ENCODE results near the gene LHX8.

LHX8 gene

GRCh38 chr1:75124510-75124909, 9.7 kb upstream of the LHX8 start:
- H3K27me3 ChIP-seq (ENCODE audit: control insufficient read depth in 1 of 2, insufficient read depth in 2 of 2, low read length in 2 of 2): peaks cover 33 to 49% of the 10 kb centered on the region in 2 donors
- H3K9me3 ChIP-seq (ENCODE audit: control insufficient read depth in 1 of 2, low read length in 2 of 2): no peaks in the 10 kb centered on the region
- H3K9ac ChIP-seq (ENCODE audit: low read depth in 1 of 2, low read length in 2 of 2): no peak overlapping the region
- no peaks in the 10 kb centered on the region for H3K36me3 ChIP-seq (ENCODE audit: control insufficient read depth in 1 of 2, insufficient read depth in 2 of 2, low read length in 2 of 2)
- H3K4me3 ChIP-seq (ENCODE audit: low read depth in 1 of 2, low read length in 2 of 2): no peak overlapping the region
- H3K27ac ChIP-seq (ENCODE audit: low read depth, low read length): no peak overlapping the region
- no peaks in the 10 kb centered on the region for H3K4me1 ChIP-seq (ENCODE audit: control insufficient read depth in 1 of 2, insufficient read depth in 2 of 2, low read length in 2 of 2)

GRCh38 chr1:75125161-75125726, 8.9 kb upstream of the LHX8 start:
- H3K4me3 ChIP-seq (ENCODE audit: low read depth in 1 of 2, low read length in 2 of 2): no peak overlapping the region
- no peaks in the 10 kb centered on the region for H3K36me3 ChIP-seq (ENCODE audit: control insufficient read depth in 1 of 2, insufficient read depth in 2 of 2, low read length in 2 of 2)
- no peaks in the 10 kb centered on the region for H3K4me1 ChIP-seq (ENCODE audit: control insufficient read depth in 1 of 2, insufficient read depth in 2 of 2, low read length in 2 of 2)
- H3K9ac ChIP-seq (ENCODE audit: low read depth in 1 of 2, low read length in 2 of 2): no peak overlapping the region
- peaks cover 40 to 56% of the 10 kb centered on the region in 2 donors for H3K27me3 ChIP-seq (ENCODE audit: control insufficient read depth in 1 of 2, insufficient read depth in 2 of 2, low read length in 2 of 2)
- no peak overlapping the region for H3K27ac ChIP-seq (ENCODE audit: low read depth, low read length)
- H3K9me3 ChIP-seq (ENCODE audit: control insufficient read depth in 1 of 2, low read length in 2 of 2): no peaks in the 10 kb centered on the region

GRCh38 chr1:75126611-75127101, 7.5 kb upstream of the LHX8 start:
- no peaks in the 10 kb centered on the region for H3K36me3 ChIP-seq (ENCODE audit: control insufficient read depth in 1 of 2, insufficient read depth in 2 of 2, low read length in 2 of 2)
- no peak overlapping the region for H3K9ac ChIP-seq (ENCODE audit: low read depth in 1 of 2, low read length in 2 of 2)
- no peak overlapping the region for H3K27ac ChIP-seq (ENCODE audit: low read depth, low read length)
- H3K27me3 ChIP-seq (ENCODE audit: control insufficient read depth in 1 of 2, insufficient read depth in 2 of 2, low read length in 2 of 2): peaks cover 54 to 70% of the 10 kb centered on the region in 2 donors
- no peaks in the 10 kb centered on the region for H3K9me3 ChIP-seq (ENCODE audit: control insufficient read depth in 1 of 2, low read length in 2 of 2)
- no peaks in the 10 kb centered on the region for H3K4me1 ChIP-seq (ENCODE audit: control insufficient read depth in 1 of 2, insufficient read depth in 2 of 2, low read length in 2 of 2)
- no peak overlapping the region for H3K4me3 ChIP-seq (ENCODE audit: low read depth in 1 of 2, low read length in 2 of 2)

- Histone ChIP-seq H3K36me3 (ENCODE audit: control insufficient read depth in 1 of 2, insufficient read depth in 2 of 2, low read length in 2 of 2) (no peaks in the 10 kb centered on the region), H3K9ac (ENCODE audit: low read depth in 1 of 2, low read length in 2 of 2) (no peak overlapping the region), H3K9me3 (ENCODE audit: control insufficient read depth in 1 of 2, low read length in 2 of 2) (no peaks in the 10 kb centered on the region), H3K4me3 (ENCODE audit: low read depth in 1 of 2, low read length in 2 of 2) (no peak overlapping the region), H3K27ac (ENCODE audit: low read depth, low read length) (no peak overlapping the region), H3K27me3 (ENCODE audit: control insufficient read depth in 1 of 2, insufficient read depth in 2 of 2, low read length in 2 of 2) (peaks cover 69 to 85% of the 10 kb centered on the region in 2 donors), H3K4me1 (ENCODE audit: control insufficient read depth in 1 of 2, insufficient read depth in 2 of 2, low read length in 2 of 2) (no peaks in the 10 kb centered on the region)
These were observed 6.1 kb upstream of the LHX8 start for GRCh38 chr1:75127916-75128717.

- Histone ChIP-seq H3K9ac (ENCODE audit: low read depth in 1 of 2, low read length in 2 of 2) (no peak overlapping the region), H3K4me1 (ENCODE audit: control insufficient read depth in 1 of 2, insufficient read depth in 2 of 2, low read length in 2 of 2) (no peaks in the 10 kb centered on the region), H3K9me3 (ENCODE audit: control insufficient read depth in 1 of 2, low read length in 2 of 2) (no peaks in the 10 kb centered on the region), H3K27ac (ENCODE audit: low read depth, low read length) (no peak overlapping the region), H3K4me3 (ENCODE audit: low read depth in 1 of 2, low read length in 2 of 2) (no peak overlapping the region), H3K36me3 (ENCODE audit: control insufficient read depth in 1 of 2, insufficient read depth in 2 of 2, low read length in 2 of 2) (no peaks in the 10 kb centered on the region), H3K27me3 (ENCODE audit: control insufficient read depth in 1 of 2, insufficient read depth in 2 of 2, low read length in 2 of 2) (peaks cover 76 to 98% of the 10 kb centered on the region in 2 donors)
These were observed 4.6 kb upstream of the LHX8 start for GRCh38 chr1:75129660-75129982.

- no peaks in the 10 kb centered on the region for H3K9me3 ChIP-seq (ENCODE audit: control insufficient read depth in 1 of 2, low read length in 2 of 2)
- no peaks in the 10 kb centered on the region for H3K4me1 ChIP-seq (ENCODE audit: control insufficient read depth in 1 of 2, insufficient read depth in 2 of 2, low read length in 2 of 2)
- peaks cover 76 to 98% of the 10 kb centered on the region in 2 donors for H3K27me3 ChIP-seq (ENCODE audit: control insufficient read depth in 1 of 2, insufficient read depth in 2 of 2, low read length in 2 of 2)
- no peaks in the 10 kb centered on the region for H3K36me3 ChIP-seq (ENCODE audit: control insufficient read depth in 1 of 2, insufficient read depth in 2 of 2, low read length in 2 of 2)
- no peak overlapping the region for H3K4me3 ChIP-seq (ENCODE audit: low read depth in 1 of 2, low read length in 2 of 2)
- H3K9ac ChIP-seq (ENCODE audit: low read depth in 1 of 2, low read length in 2 of 2): no peak overlapping the region
- H3K27ac ChIP-seq (ENCODE audit: low read depth, low read length): no peak overlapping the region
These were observed 4.0 kb upstream of the LHX8 start for GRCh38 chr1:75129983-75130789.

- H3K27me3 ChIP-seq (ENCODE audit: control insufficient read depth in 1 of 2, insufficient read depth in 2 of 2, low read length in 2 of 2): peaks cover 82 to 100% of the 10 kb centered on the region in 2 donors
These were observed 3.2 kb upstream of the LHX8 start for GRCh38 chr1:75130865-75131564.

GRCh38 chr1:75131565-75132241, 2.5 kb upstream of the LHX8 start:
- Histone ChIP-seq H3K9ac (ENCODE audit: low read depth in 1 of 2, low read length in 2 of 2) (no peak overlapping the region), H3K36me3 (ENCODE audit: control insufficient read depth in 1 of 2, insufficient read depth in 2 of 2, low read length in 2 of 2) (no peaks in the 10 kb centered on the region), H3K4me3 (ENCODE audit: low read depth in 1 of 2, low read length in 2 of 2) (no peak overlapping the region), H3K9me3 (ENCODE audit: control insufficient read depth in 1 of 2, low read length in 2 of 2) (no peaks in the 10 kb centered on the region), H3K27me3 (ENCODE audit: control insufficient read depth in 1 of 2, insufficient read depth in 2 of 2, low read length in 2 of 2) (peaks cover 85 to 99% of the 10 kb centered on the region in 2 donors), H3K27ac (ENCODE audit: low read depth, low read length) (no peak overlapping the region), H3K4me1 (ENCODE audit: control insufficient read depth in 1 of 2, insufficient read depth in 2 of 2, low read length in 2 of 2) (no peaks in the 10 kb centered on the region)

More at GRCh38 chr1:75130865-75131564, 3.2 kb upstream of the LHX8 start:
- Histone ChIP-seq H3K27ac (ENCODE audit: low read depth, low read length) (no peak overlapping the region), H3K9me3 (ENCODE audit: control insufficient read depth in 1 of 2, low read length in 2 of 2) (no peaks in the 10 kb centered on the region), H3K4me3 (ENCODE audit: low read depth in 1 of 2, low read length in 2 of 2) (no peak overlapping the region), H3K36me3 (ENCODE audit: control insufficient read depth in 1 of 2, insufficient read depth in 2 of 2, low read length in 2 of 2) (no peaks in the 10 kb centered on the region), H3K4me1 (ENCODE audit: control insufficient read depth in 1 of 2, insufficient read depth in 2 of 2, low read length in 2 of 2) (no peaks in the 10 kb centered on the region), H3K9ac (ENCODE audit: low read depth in 1 of 2, low read length in 2 of 2) (no peak overlapping the region)

GRCh38 chr1:75132242-75132811, 1.9 kb upstream of the LHX8 start:
- Histone ChIP-seq H3K27me3 (ENCODE audit: control insufficient read depth in 1 of 2, insufficient read depth in 2 of 2, low read length in 2 of 2) (peaks cover 85 to 97% of the 10 kb centered on the region in 2 donors), H3K4me3 (ENCODE audit: low read depth in 1 of 2, low read length in 2 of 2) (no peak overlapping the region), H3K27ac (ENCODE audit: low read depth, low read length) (no peak overlapping the region), H3K9me3 (ENCODE audit: control insufficient read depth in 1 of 2, low read length in 2 of 2) (no peaks in the 10 kb centered on the region), H3K36me3 (ENCODE audit: control insufficient read depth in 1 of 2, insufficient read depth in 2 of 2, low read length in 2 of 2) (no peaks in the 10 kb centered on the region), H3K9ac (ENCODE audit: low read depth in 1 of 2, low read length in 2 of 2) (no peak overlapping the region), H3K4me1 (ENCODE audit: control insufficient read depth in 1 of 2, insufficient read depth in 2 of 2, low read length in 2 of 2) (no peaks in the 10 kb centered on the region)
